NCI-H226 (cell line): Measurements from ENCODE around the gene SSC5D.
"Not testable (repeated sequence)": the region's sequence is repeated elsewhere in the genome, so short reads cannot be mapped to it uniquely, and the experiment has no call there.

ENCODE experiments used
- DNase-seq: peaks from one replicate; pipeline ENCODE4 v3.0.0-alpha.2; 2015

Gene SSC5D

DNA sequence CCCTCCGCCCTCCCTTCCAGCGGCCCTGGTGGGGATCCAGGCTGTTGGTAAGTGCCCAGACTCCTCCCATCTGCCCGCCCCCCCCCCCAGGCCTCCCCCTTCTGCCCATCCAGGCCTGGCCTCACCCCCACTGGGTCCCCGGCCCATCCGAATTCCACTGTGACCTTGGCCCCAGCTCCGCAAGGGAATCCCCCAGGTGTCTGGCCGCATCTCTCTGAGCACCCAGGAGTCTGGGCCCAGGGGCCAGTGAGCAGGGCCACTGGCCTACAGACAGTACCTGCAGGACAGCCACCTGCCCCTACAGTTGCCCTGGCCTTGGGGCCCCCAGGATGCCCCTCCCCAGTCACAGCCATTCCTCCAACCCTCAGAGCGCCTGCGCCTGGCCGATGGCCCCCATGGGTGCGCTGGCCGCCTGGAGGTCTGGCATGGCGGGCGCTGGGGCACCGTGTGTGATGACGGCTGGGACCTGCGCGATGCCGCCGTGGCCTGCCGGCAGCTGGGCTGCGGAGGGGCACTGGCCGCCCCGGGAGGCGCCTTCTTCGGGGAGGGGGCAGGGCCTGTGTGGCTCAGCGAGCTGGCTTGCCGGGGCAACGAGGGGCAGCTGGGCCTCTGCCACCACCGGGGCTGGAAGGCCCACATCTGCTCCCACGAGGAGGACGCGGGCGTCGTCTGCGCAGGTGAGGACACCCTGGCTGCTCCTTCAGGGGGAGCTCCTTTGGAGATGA, 912 bp downstream of the SSC5D start:
- DNase-seq, result no peak

DNA sequence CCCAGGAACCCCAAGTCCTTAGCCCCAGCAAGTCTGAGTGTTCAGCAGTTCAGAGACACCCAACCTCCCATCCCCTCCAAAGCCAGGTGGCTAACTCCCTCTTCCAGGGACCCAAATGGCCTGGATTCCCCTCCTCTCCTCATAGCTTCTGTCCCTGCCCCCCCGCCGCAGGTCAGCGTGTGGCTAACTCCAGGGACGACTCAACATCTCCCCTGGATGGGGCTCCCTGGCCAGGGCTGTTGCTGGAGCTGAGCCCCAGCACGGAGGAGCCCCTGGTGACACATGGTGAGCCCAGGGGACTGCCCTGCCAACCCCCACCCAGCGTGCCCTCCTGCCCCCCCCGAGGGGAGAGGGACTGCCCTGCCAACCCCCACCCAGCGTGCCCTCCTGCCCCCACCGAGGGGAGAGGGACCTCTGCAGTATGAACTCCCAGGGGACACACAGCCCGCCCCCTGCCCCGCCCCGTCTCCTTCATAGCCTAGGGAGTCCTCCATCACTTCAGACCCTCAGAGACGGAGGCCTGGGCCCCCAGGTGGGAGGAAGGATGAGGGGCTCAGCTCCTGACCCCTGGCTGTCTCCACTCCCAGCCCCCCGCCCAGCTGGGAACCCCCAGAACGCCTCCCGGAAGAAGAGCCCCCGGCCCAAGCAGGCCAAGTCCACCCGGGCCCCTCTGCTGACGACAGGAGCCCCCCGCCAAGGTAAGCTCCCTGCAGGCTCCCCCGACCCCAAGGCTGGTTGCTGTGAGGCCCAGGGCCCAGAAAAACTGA, 1.7 kb downstream of the SSC5D start:
- DNase-seq, result no peak

DNA sequence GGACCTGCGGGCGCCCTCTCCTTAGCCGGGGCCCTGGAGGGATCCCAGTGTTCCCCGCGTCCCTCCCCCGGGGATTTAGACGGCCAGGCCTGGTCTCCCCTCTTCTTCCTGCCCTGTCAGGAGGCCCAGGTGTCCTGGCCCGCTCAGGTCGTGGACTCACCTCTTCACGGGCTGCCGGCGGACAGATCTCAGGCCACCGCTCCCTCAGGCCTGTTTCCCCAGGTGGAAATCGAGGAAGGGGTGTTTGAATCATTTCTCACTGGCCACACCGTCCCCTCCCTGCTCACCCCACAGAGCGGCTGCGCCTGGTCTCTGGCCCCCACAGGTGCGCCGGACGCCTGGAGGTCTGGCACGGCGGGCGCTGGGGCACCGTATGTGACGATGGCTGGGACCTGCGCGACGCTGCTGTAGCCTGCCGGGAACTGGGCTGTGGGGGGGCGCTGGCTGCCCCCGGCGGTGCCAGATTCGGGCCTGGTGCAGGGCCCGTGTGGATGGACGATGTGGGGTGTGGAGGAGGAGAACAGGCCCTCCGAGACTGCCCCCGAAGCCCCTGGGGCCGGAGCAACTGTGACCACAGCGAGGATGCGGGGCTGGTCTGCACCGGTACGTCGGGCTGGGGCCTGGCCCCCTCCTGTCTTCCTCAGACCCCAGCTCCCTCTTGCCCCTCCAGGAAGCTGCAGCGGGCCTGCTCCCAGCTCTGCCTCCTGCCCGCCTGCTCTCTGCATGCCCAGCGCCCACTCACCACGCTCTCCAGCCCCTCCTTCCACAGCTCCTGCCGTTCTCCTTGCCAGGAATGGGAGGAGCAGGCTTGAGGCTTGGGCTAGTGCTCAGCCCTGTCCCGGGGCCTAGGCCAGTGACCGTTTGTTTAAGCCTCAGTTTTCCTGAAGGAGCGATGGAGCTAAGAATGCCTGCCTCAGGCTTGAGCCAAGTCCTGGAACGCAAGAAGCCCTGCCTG, 2.5 kb downstream of the SSC5D start:
- DNase-seq, result peak; percentile 47

DNA sequence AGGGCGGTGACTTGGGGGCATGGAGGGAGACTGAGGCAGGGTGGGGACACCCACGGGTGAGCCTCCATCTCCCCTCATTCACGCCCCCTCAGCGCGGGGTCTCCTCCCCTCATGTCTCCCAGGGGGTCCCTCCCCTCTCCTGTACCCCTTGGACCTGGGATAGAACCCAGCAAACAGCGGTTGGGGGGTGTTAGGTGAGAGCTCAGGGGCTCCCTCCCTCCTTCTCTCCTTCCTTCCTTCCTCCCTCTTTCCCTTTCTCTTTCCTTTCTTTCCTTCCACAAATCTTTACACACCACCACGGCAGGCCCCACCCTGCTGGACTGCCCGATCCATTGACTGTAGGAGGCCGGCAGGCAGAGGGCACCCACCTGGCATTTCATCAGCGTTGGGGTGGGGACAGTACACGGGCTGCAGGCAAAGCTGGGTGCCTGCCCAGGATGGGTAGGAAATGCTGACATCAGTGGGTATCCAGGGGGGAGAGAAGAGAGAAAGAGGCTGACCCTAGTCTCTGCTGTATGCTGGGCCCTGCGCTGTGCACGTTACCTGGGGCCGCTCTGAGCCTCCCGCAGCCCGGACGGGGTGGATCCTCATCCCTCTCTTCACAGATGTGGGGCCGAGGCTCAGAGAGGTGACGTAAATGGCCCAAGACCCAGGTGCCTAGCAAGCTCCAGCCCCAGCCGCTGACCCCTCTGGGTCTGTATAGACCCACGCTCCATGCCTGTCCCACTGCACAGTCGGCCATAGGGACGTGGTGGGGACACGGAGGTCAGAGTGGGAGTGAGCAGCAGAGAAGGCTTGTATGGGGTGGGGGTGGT, 3.5 kb downstream of the SSC5D start:
- peak; percentile 70 for DNase-seq

DNA sequence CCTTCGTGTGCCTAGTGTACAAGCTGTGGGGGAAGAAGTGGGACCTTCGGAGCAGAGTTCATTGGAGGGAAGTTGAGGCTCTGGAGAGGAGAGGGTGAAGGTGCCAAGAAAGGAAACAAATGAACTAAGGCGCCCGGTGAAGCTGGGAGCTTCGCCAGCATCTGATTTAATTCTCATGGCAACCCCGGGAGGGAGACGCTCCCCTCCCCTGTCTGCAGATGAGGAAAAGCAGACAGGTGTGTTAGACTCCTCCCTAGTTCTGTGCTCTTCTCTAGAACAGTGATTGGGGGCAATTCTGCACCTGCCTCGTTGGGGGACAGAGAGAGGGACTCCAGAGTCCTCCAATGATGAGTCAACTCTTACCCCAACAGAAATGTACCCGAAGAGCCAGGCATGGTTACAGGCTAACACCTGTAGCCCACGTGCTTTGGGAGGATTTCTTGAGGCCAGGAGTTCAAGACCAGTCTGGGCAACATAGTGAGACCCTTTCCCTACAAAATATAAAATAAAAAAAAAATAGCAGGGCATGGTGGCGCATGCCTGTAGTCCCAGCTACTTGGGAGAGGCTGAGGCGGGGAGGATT, 4.2 kb downstream of the SSC5D start:
- DNase-seq, result peak; percentile 53

DNA sequence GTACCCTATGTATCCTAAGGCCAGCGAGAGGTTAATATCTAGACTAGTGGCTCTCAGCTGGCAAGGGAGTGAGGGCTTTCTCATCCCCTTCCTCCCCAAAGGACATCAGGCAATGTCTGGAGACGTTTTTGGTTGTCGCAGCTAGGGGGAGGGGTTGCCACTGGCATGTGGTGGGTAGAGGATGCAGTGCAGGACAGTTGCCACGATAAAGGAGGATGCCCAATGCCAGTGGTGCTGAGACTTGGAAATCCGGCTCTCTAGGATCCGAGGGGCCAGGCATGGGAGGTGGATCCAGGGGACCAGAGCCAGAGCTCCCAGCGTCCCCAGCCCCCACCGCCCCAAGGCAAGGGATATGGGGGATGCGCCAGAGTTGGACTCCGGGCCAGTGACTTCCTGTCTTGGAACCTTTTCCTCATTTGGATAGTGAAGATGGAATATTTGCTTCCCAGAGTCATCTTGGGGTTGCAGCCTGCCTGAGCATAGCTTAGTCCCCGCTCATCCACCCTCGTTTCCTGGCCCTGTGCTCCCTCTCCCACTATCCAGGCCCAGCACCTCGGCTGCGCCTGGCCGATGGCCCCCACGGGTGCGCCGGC, 4.9 kb downstream of the SSC5D start:
- peak; percentile 66 for DNase-seq

DNA sequence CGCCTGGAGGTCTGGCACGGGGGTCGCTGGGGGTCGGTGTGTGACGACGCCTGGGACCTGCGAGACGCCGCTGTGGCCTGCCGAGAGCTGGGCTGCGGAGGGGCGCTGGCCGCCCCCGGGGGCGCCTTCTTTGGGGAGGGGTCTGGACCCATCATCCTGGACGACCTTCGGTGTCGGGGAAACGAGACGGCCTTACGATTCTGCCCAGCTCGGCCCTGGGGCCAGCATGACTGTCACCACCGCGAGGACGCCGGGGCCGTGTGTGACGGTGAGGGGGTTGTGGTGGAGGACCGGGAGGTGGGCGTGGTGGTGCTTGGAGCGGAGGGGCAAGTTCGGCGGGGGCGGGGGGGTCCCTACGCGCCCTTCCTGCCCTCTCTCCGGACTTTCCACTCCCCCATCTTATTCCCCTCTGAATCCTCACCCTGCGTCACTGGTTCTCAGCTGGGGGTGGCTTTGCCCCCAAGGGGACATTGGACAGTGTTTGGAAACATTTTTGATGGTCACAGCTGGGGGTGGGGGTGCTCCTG, 5.5 kb downstream of the SSC5D start:
- DNase-seq, result no peak

DNA sequence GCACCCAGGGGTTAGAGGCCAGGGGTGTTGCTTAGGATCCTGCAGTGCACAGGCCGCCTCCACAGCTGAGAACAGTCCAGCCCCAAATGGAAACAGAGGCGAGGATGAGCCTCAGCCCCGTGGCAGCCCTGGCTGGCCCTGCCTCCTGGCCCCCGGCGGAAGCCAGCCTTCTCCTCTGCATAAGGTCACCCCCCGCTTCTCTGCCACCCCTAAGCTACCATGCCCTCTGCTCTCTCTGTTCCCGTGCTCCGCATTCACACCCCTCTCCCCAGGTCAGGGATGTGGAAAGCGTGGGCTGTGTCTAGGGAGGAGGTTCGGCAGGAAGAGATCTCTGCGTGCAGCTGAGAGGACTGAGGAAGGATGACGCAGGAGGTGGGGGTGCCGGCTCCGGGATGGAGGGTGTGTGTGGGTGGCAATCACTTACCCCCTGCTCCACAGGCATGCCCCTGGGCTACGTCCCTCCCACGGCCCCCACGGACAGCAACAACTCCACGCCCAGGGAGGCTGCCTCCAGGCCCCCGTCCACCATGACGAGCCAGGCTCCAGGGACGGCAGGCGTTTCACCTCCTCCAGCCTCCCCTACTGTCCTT, 6.0 kb downstream of the SSC5D start:
- peak; percentile 100 for DNase-seq

DNA sequence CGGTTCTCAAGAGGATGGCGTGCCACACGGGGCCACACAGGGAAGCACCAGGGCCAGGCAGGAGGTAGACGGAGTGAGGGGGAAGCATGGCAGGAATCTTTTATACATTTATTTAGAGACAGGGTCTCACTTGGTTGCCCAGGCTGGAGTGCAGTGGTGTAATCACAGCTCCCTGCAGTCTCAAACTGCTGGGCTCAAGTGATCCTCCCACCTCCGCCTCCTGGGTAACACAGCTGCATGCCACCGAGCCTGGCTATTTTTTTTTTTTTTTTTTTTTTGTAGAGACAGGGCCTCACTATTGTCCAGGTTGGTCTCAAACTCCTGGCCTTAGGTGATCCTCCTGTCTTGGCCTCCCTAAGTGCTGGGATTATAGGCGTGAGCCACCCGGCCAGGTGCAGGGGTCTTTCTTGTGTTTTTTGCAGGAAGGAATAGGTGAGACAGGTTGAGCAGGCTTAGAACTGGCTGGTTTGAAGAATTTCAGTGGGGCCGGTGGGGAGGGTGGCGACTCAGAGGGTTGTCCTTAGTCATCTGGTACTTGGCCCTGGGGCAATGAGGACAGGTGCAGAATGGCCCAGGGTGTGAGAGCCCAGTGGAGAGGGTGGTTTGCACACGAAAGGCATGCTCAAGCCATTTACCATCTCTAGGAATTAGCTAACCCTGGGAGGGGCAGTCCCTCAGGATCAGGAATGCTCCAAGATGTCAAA, 7.6 kb downstream of the SSC5D start:
- no peak for DNase-seq

DNA sequence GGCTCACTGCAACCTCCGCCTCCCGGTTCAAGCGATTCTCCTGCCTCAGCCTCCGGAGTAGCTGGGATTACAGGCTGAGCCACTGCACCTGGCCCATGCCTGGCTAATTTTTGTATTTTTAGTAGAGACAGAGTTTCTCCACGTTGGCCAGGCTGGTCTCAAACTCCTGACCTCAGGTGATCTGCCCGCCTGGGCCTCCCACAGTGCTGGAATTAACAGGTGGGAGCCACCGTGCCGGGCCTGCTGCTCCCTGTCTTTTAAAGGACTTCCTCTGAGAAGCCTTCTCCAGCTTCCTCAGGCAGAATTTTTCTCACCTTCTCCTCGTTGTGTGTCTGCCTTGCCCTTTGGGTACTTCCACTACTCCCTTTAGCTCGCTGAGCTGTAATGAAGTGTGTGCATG, 8.6 kb downstream of the SSC5D start:
- DNase-seq, result not testable (repeated sequence)

DNA sequence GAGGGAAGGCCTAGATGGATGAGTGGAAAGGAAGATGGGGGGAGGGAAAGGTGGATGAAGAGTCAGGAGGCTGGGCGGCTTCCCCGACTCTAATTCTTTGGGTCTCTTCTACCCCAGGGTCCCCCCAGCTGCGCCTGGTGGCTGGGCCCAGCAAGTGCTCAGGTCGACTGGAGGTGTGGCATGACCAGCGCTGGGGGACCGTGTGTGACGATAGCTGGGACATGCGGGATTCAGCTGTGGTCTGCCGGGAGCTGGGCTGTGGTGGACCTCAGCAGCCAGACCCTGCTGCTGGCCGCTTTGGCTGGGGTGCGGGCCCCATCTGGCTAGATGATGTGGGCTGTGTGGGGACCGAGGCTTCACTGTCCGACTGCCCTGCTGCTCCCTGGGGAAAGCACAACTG, 9.5 kb downstream of the SSC5D start:
- no peak for DNase-seq

DNA sequence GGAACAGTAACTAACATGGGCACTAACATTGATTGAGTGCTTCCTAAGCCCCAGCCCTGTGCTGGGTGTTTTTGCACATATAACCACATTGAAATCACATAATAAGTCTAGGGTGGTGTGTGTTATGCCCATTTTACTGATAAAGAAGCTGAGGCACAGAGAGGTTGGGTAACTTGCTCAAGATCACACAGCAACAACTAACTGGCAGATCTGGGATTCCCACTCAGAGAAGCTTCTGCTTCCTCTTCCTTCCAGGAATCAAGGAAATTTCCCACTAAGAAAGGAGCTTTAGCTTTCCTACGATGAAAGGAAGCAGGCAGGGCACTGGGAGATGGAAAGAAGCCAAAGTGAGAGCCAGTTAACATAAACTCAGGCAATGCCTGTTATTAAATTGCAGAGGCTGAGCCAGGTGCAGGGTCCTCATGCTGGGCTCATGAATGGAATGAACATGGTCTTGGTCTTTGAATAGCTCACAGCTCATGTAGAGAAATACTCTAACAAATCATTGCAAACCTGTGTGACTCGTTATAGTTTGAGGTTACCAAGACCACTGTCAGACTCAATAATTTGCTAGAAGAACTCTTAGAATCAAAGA, 10.1 kb downstream of the SSC5D start:
- DNase-seq, result no peak

DNA sequence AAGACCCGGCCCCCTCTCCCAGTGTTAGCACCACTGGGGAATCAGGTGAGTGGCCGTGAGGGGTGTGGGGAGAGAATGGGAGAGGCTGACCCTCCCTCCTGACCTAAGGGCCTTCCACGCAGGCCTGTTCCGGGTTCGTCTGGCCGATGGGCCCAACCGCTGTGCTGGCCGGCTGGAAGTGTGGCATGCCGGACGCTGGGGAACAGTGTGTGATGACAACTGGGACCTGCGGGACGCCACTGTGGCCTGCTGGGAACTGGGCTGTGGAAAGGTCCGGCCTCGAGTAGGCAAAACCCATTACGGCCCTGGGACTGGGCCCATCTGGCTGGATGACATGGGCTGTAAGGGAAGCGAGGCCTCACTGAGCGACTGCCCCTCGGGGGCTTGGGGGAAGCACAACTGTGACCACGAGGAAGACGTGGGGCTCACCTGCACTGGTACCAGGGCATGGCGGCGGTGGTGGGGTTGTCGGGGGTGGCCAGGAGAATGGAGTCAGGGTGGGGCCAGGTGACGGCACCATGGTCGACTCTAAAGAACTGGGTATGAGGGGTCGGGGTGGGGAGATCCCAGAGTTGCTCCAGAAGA, 12.2 kb downstream of the SSC5D start:
- peak; percentile 1 for DNase-seq

DNA sequence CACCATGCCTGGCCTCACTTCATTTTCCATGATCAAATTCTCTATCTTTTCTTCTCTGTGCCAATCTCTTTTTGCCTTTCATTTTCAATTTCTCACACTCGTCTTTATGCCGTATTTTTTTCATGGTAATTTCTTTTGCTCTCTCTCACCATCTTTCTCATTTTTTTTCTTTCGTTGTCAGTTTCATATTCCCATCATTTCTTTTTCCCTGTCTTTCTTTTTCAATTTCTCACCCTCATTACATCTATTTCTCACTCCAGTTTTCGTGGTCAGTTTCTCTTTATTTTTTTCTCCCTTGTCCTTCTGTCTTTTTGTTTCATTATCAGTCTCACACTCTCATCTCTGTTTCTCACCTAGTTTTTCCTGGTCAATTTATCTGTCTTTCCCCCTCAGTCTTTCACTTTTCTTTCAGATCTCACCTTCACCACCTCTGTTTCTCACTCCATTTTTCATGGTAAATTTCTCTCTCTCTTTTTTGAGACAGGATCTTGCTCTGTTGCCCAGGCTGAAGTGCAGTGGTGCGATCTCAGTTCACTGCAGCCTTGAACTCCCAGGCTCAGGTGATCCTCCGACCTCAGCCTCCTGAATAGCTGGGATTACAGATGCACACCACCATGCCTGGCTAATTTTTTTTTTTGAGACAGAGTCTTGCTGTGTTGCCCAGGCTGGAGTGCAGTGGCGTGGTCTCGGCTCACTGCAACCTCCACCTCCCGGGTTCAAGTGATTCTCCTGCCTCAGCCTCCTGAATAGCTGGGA, 14.1 kb downstream of the SSC5D start:
- no peak for DNase-seq

DNA sequence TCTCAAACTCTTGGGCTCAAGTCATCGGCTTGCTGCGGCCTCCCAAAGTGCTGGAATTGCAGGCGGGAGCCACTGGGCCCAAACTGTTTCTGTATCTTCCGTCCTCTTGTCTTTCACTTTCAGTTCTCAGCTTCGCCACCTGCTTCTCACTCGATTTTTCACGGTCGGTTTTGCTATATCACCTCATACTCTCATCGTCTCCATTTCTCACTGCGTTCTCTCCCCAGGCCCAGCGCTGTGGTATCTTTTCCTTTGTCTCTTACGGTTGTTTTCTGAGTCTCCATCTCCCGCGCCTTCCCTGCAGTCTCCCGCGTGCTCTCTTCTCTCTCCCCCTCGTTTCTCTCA, 14.9 kb downstream of the SSC5D start:
- DNase-seq, result no peak

DNA sequence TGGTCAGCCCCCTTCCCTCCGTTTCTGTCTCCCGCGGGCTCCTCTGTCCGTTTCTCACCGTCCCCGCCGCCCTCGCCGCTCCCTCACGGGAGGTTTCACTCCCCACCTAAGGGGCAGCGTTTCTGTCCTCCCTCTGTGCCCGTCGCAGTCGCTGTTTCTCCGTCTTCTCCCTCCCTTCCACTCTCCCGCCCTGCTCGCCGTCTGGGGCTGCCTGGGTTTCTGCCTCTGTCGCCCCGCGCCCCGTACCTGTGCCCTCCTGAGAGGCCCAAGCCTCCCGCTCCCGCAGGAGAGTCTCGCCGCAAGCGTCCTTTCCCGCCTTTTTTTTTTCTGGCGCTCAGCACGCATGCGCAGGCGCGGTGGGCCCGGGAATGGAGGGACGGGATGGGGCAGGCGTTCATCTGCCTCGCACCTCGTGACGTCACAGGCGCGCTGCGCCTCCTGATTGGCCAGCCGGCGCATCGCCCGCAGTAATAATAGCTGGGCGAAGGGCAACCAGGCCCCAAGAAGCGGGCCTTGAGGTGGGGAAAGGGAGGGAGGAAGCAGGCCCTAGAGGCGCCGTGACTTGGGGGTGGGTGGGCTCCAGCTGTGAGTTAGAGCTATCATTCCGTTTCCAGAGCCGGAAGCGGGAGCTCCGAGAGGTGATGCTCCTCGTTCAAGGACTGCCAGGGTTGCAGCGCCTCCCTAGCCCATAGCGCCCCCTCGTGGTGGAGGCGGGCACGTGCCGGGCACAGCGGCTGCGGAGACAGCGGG, 15.4 kb downstream of the SSC5D start:
- DNase-seq, result peak; percentile 89

DNA sequence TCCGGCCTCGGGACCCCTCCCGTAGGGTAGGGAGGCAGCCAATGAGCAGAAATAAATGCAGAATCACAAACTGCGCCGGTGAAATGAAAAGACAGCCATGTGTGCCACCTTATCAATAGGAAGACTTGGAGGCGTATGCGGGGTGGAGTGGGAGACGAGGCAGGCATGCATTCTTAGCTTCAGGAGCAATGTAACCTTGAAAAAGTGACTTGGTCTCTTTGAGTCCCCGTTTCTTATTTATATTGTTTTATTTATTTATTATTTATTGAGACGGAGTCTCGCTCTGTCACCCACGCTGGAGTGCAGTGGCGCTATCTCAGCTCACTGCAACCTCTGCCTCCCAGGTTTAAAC, 16.0 kb downstream of the SSC5D start:
- DNase-seq, result no peak

DNA sequence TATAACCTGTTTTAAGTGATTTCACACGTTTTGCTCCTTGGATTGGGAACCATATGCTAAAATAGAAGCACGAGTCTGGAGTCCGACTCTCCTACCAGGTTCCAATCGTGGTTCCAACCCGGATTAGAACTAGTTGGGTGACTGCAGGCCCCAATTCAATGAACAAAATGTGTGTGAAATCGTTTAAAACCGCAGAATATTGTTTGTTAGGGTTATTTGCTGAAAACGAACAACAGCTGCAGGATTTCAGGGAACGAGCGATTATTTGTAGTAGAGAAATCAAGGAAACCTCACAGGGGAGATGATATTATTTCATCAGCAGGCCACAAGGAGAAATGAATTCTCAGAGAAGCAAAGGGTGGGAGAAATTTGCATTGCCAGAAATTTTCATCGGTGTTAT, 16.7 kb downstream of the SSC5D start:
- DNase-seq, result no peak
